Ectodermal cell (in vitro differentiated cells): ENCODE data around the gene ONECUT1.

Source experiments
- H3K27ac ChIP-seq: 2 replicates; pipeline ENCODE4 v1.7.0; 2013; ENCODE audit warnings: mild to moderate bottlenecking, low read depth, low read length; ENCODE audit not compliant: insufficient read depth, poor library complexity, severe bottlenecking
- H3K27me3 ChIP-seq: 2 replicates; pipeline ENCODE4 v1.7.0; 2013; ENCODE audit warnings: mild to moderate bottlenecking, low read length; ENCODE audit not compliant: insufficient read depth, control insufficient read depth, poor library complexity, severe bottlenecking
- H3K36me3 ChIP-seq: one replicate; pipeline ENCODE4 v1.7.0; 2013; ENCODE audit warnings: low read length; ENCODE audit not compliant: control insufficient read depth, insufficient read depth
- H3K4me1 ChIP-seq: one replicate; pipeline ENCODE4 v1.7.0; 2013; ENCODE audit warnings: low read length; ENCODE audit not compliant: control insufficient read depth, insufficient read depth
- H3K4me3 ChIP-seq: 2 replicates; pipeline ENCODE4 v1.7.0; 2013; ENCODE audit warnings: low read depth, low read length, control low read depth; ENCODE audit not compliant: insufficient read depth
- H3K9me3 ChIP-seq: 2 replicates; pipeline ENCODE4 v1.7.0; 2013; ENCODE audit warnings: mild to moderate bottlenecking, low read length, moderate library complexity; ENCODE audit not compliant: control insufficient read depth
- WGBS, 2 experiments: methylation state at CpG; one replicate each; pipeline ENCODE4 v1.1.7; 2013; ENCODE audit warnings: missing lambda C conversion rate in 2 of 2; 5-methylcytosine and 5-hydroxymethylcytosine counted together

The ONECUT1 gene

GRCh38 chr15:52732551-52732950 lies 57.6 kb downstream of the ONECUT1 start:
- H3K27me3 ChIP-seq = no peaks in the 10 kb centered on the region
- no peaks in the 10 kb centered on the region for H3K9me3 ChIP-seq
- H3K4me3 ChIP-seq = no peak overlapping the region
- H3K4me1 ChIP-seq = no peaks in the 10 kb centered on the region
- H3K27ac ChIP-seq = no peak overlapping the region
- H3K36me3 ChIP-seq = no peaks in the 10 kb centered on the region
- 87% methylated on average over 2 to 3 of the region's 3 CpGs for WGBS, 2 experiments

DNA sequence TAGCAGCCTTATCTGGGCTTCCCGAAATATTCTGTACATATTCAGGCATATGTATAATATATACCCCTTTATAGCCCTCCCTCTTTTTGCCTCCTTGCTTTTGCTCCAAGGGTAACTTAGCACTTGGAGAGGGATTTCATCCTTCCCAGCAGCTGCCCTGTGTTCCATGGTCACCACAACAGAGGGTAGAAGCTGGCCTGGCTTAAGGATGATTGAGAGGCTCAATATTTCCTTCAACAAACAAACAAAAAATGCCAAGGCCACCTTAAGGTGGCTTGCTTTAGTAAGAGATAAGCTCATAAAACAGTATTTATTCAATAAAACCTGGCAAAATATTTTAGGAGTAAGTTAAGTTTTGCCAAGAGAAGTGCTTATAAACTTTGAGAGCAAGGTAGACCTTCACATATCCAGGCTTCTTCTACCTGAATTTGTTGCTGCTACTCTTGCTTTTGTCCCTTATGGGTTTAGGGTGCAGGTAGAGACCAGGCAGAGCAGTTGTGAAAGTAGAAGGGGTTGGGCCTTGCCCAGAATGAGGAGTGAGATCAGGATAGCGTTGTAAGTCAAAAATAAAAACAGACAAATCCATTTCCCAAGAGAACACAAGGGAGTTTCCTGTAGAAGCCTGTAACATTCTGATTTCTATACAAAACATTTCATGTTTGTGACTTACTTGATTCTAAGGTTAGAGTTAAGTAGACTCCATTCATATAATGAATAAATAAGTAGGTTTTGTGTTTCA lies 58.2 kb downstream of the ONECUT1 start:
- no peak overlapping the region for H3K4me3 ChIP-seq
- no peaks in the 10 kb centered on the region for H3K36me3 ChIP-seq
- H3K27ac ChIP-seq = no peak overlapping the region
- no peaks in the 10 kb centered on the region for H3K27me3 ChIP-seq
- H3K4me1 ChIP-seq = no peaks in the 10 kb centered on the region
- 90% methylated on average over 2 of the region's 2 CpGs for WGBS, 2 experiments
- H3K9me3 ChIP-seq = no peaks in the 10 kb centered on the region

- WGBS, 2 experiments = 72 to 73% methylated on average over 3 of the region's 3 CpGs
- no peaks in the 10 kb centered on the region for H3K36me3 ChIP-seq
- H3K27ac ChIP-seq = no peak overlapping the region
- H3K27me3 ChIP-seq = no peaks in the 10 kb centered on the region
- no peaks in the 10 kb centered on the region for H3K4me1 ChIP-seq
- no peak overlapping the region for H3K4me3 ChIP-seq
- no peaks in the 10 kb centered on the region for H3K9me3 ChIP-seq
These were observed 59.1 kb downstream of the ONECUT1 start for GRCh38 chr15:52731004-52731403.

DNA sequence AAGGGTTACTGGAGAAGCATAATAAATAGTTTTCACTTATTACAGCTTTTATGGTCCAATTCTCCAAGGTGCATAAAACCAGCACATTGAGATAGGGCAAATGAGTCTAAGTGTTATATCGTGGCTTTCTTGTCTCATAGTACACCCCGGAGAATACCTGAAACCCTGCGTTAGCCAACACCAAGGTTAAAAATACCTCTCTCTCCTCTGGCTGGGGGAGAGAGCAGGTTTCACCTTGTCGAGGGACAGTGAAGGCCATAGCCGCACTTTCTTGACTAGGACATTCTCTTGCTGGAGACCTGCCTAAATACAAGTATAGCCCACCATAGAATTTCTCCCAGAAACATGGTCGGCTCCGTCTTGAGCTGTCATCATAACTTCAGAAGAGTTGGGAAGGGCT lies 59.5 kb downstream of the ONECUT1 start:
- WGBS, 2 experiments = 86 to 88% methylated on average over 7 of the region's 7 CpGs
- Histone ChIP-seq H3K27me3 (no peaks in the 10 kb centered on the region), H3K4me1 (no peaks in the 10 kb centered on the region), H3K9me3 (no peaks in the 10 kb centered on the region), H3K36me3 (no peaks in the 10 kb centered on the region), H3K4me3 (no peak overlapping the region), H3K27ac (no peak overlapping the region)

DNA sequence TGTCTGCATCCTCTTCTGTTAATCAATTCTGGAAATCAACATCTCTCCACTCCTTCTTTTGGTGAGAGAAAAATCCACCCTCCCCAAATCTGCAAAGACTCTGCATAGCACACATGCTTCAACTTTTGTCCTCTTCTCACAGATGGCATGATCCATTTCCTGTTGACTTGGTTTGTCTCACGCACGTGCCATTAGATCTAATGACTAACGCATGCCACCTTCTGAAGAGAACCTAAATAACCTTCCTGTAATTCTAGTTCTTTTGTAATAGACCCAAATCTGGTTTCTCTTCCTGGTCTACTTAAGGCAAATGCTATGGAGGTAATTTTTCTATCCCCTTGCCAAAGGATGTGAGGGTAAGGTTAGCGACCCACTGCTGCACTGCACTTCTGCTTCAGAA lies 60.0 kb downstream of the ONECUT1 start:
- 92 to 97% methylated on average over 4 of the region's 4 CpGs for WGBS, 2 experiments
- Histone ChIP-seq H3K36me3 (no peaks in the 10 kb centered on the region), H3K27ac (no peak overlapping the region), H3K27me3 (no peaks in the 10 kb centered on the region), H3K4me3 (no peak overlapping the region), H3K4me1 (no peaks in the 10 kb centered on the region), H3K9me3 (no peaks in the 10 kb centered on the region)

DNA sequence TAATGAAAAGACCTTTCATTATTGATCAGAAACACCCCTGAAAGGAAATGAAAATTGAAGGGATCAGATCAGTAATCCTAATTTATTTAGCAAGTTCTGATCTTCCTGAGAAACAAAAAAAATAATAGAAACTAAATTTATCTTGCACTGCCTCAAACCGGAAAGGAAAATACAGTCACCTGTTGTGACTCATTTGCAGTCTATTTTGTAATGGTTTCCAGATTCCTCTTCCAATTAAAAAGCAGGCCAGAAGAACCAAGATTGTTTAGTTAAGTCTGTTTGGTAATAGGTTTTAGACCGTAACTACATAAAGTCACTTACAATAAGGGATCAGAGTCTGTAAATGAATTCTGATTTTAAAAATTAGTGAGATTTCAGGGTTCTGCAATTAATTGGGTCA lies 61.2 kb downstream of the ONECUT1 start:
- Histone ChIP-seq H3K4me1 (no peaks in the 10 kb centered on the region), H3K27ac (no peak overlapping the region), H3K27me3 (no peaks in the 10 kb centered on the region), H3K9me3 (no peaks in the 10 kb centered on the region), H3K36me3 (no peaks in the 10 kb centered on the region), H3K4me3 (no peak overlapping the region)
- 87 to 100% methylated on average over 1 to 2 of the region's 2 CpGs for WGBS, 2 experiments

DNA sequence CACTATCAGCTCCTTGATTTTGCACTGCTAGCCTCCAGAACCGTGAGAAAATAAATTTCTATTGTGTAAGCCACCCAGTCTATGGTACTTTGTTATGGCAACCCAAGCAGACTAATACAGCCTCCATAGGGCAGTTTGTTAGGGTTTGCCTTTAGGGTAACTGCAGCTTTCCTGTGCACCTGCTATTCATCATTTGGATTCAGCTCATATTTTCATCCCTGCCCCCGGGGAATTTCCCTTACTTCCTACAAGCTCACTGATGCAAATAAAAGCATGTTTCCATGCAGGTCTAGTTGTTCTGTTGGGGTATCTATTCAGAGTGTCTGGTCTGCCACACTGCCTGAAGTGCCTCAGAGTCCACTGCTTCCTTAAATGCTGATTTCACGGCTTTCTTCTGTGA lies 62.3 kb downstream of the ONECUT1 start:
- no peaks in the 10 kb centered on the region for H3K4me1 ChIP-seq
- 94 to 100% methylated on average over 3 of the region's 3 CpGs for WGBS, 2 experiments
- no peaks in the 10 kb centered on the region for H3K36me3 ChIP-seq
- no peaks in the 10 kb centered on the region for H3K27me3 ChIP-seq
- no peak overlapping the region for H3K27ac ChIP-seq
- no peaks in the 10 kb centered on the region for H3K9me3 ChIP-seq
- H3K4me3 ChIP-seq = no peak overlapping the region

DNA sequence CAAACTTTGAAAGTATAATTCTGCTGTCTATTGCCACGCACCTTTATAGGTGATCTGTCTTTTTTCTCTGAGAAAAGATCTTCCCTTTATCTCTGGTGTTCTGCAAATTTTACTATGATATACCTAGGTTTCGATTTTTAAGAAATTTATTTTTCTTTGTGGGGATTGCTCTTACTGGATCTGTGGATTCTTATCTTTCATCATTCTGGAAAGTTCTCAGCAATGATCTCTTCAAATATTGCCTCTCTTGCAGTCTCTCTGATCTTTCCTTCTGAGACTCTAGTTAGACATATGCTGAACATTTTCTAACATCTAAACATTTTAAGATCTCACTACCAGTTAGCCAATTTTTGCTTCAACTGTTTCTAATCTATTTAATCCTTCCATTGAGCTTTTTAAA lies 63.9 kb downstream of the ONECUT1 start:
- no peak overlapping the region for H3K4me3 ChIP-seq
- H3K27me3 ChIP-seq = no peaks in the 10 kb centered on the region
- H3K9me3 ChIP-seq = no peaks in the 10 kb centered on the region
- no peaks in the 10 kb centered on the region for H3K4me1 ChIP-seq
- WGBS, 2 experiments = 94 to 100% methylated on average over 1 to 2 of the region's 2 CpGs
- no peak overlapping the region for H3K27ac ChIP-seq
- no peaks in the 10 kb centered on the region for H3K36me3 ChIP-seq

DNA sequence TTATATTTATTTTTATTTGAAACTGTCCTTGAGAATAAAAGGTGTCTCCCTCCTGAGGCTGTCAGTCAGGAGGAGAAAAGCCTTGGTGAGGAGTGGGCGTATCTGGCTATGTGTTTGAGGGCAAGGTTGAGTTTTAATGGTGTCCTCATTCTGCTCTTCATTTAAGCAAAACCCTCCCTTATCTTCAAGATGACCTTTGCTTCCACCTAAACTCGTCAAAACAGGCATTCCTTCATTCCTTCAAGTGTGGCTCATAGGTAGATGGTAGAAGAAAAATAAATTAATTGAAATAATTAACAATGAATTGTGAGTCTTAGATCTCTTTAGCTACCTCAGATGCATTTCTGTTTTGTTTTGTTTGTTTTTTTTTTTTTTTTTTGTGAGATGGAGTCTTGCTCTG lies 71.6 kb downstream of the ONECUT1 start:
- no peaks in the 10 kb centered on the region for H3K9me3 ChIP-seq
- whole genome bisulfite sequencing, 2 experiments = 71% methylated on average over 2 of the region's 2 CpGs; no CpG with 5 or more reads in 1 of the 2 experiments
- no peaks in the 10 kb centered on the region for H3K4me1 ChIP-seq
- no peaks in the 10 kb centered on the region for H3K27me3 ChIP-seq
- H3K4me3 ChIP-seq = no peak overlapping the region
- no peaks in the 10 kb centered on the region for H3K36me3 ChIP-seq
- H3K27ac ChIP-seq = no peak overlapping the region

- 71 to 73% methylated on average over 6 of the region's 6 CpGs for WGBS, 2 experiments
- Histone ChIP-seq H3K4me3 (no peak overlapping the region), H3K4me1 (no peaks in the 10 kb centered on the region), H3K27me3 (no peaks in the 10 kb centered on the region), H3K36me3 (no peaks in the 10 kb centered on the region), H3K9me3 (no peaks in the 10 kb centered on the region), H3K27ac (no peak overlapping the region)
These were observed 72.2 kb downstream of the ONECUT1 start for GRCh38 chr15:52717924-52718323.

- Histone ChIP-seq H3K4me3 (no peak overlapping the region), H3K27ac (no peak overlapping the region), H3K36me3 (no peaks in the 10 kb centered on the region), H3K27me3 (no peaks in the 10 kb centered on the region), H3K9me3 (no peaks in the 10 kb centered on the region), H3K4me1 (no peaks in the 10 kb centered on the region)
- WGBS, 2 experiments = 93 to 94% methylated on average over 6 of the region's 6 CpGs
These were observed 72.7 kb downstream of the ONECUT1 start for GRCh38 chr15:52717481-52717880.
